Liver (tissue), 3 donors: ENCODE data around the gene LSR.

ENCODE experiments used
- EGR1 ChIP-seq, 2 donors: IDR thresholded peaks; 2 replicates each; pipeline ENCODE4 v1.6.1; 2016 to 2018; ENCODE audit warnings: antibody characterized with exemption in 2 of 2, low read depth in 2 of 2
- FOXA1 ChIP-seq: IDR thresholded peaks from 2 replicates; pipeline ENCODE4 v1.6.1; 2016; ENCODE audit warnings: antibody characterized with exemption
- FOXA2 ChIP-seq: IDR thresholded peaks from 2 replicates; pipeline ENCODE4 v1.6.1; 2016; ENCODE audit warnings: antibody characterized with exemption
- GABPA ChIP-seq, 2 donors: IDR thresholded peaks in 1 of 2; conservative IDR thresholded peaks in 1 of 2; 2 replicates each; pipeline ENCODE4 v1.6.1; 2016; ENCODE audit warnings: antibody characterized with exemption in 2 of 2, mild to moderate bottlenecking in 1 of 2, moderate library complexity in 1 of 2
- HNF4A ChIP-seq, 2 donors: conservative IDR thresholded peaks; 2 replicates each; pipeline ENCODE4 v1.6.1; 2016; ENCODE audit warnings: antibody characterized with exemption in 2 of 2, mild to moderate bottlenecking in 2 of 2
- JUND ChIP-seq, 2 donors: IDR thresholded peaks; 2 replicates each; pipeline ENCODE4 v1.6.1; 2016; ENCODE audit warnings: antibody characterized with exemption in 2 of 2
- MAX ChIP-seq: IDR thresholded peaks from 2 replicates; pipeline ENCODE4 v1.6.1; 2016; ENCODE audit warnings: antibody characterized with exemption
- RAD21 ChIP-seq, 2 donors: IDR thresholded peaks; 2 replicates each; pipeline ENCODE4 v1.6.1; 2016; ENCODE audit warnings: antibody characterized with exemption in 2 of 2, mild to moderate bottlenecking in 2 of 2
- TAF1 ChIP-seq: conservative IDR thresholded peaks from 2 replicates; pipeline ENCODE4 v1.6.1; 2016; ENCODE audit warnings: antibody characterized with exemption, mild to moderate bottlenecking
- YY1 ChIP-seq: IDR thresholded peaks from 2 replicates; pipeline ENCODE4 v1.6.1; 2016; ENCODE audit warnings: antibody characterized with exemption, mild to moderate bottlenecking
- TF ChIP-seq, protein P1 (sequence below): fragments of 150-350 bp; IDR thresholded peaks from 2 replicates; pipeline ENCODE4 v1.5.1; 2017; ENCODE audit warnings: improper control_type of control experiment, low read depth, low read length; ENCODE audit not compliant: missing input control
- TF ChIP-seq, protein P2 (sequence below): IDR thresholded peaks from 2 replicates; pipeline ENCODE4 v1.6.1; 2016; ENCODE audit warnings: antibody characterized with exemption, mild to moderate bottlenecking
- TF ChIP-seq, protein P3 (sequence below): IDR thresholded peaks from 2 replicates; pipeline ENCODE4 v1.6.1; 2016; ENCODE audit warnings: antibody characterized with exemption
- TF ChIP-seq, protein P4 (sequence below): IDR thresholded peaks from 2 replicates; pipeline ENCODE4 v1.6.1; 2016; ENCODE audit warnings: antibody characterized with exemption
- donor health status: healthy.
- donor health status: healthy.

- TF ChIP-seq EGR1 (IDR thresholded peaks at IDR 0.05; ENCODE audit: low read depth in 2 of 2), result no peak
- TF ChIP-seq, protein P1, sequence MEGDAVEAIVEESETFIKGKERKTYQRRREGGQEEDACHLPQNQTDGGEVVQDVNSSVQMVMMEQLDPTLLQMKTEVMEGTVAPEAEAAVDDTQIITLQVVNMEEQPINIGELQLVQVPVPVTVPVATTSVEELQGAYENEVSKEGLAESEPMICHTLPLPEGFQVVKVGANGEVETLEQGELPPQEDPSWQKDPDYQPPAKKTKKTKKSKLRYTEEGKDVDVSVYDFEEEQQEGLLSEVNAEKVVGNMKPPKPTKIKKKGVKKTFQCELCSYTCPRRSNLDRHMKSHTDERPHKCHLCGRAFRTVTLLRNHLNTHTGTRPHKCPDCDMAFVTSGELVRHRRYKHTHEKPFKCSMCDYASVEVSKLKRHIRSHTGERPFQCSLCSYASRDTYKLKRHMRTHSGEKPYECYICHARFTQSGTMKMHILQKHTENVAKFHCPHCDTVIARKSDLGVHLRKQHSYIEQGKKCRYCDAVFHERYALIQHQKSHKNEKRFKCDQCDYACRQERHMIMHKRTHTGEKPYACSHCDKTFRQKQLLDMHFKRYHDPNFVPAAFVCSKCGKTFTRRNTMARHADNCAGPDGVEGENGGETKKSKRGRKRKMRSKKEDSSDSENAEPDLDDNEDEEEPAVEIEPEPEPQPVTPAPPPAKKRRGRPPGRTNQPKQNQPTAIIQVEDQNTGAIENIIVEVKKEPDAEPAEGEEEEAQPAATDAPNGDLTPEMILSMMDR, result no peak
- TF ChIP-seq YY1, result no peak
- TF ChIP-seq, protein P2, sequence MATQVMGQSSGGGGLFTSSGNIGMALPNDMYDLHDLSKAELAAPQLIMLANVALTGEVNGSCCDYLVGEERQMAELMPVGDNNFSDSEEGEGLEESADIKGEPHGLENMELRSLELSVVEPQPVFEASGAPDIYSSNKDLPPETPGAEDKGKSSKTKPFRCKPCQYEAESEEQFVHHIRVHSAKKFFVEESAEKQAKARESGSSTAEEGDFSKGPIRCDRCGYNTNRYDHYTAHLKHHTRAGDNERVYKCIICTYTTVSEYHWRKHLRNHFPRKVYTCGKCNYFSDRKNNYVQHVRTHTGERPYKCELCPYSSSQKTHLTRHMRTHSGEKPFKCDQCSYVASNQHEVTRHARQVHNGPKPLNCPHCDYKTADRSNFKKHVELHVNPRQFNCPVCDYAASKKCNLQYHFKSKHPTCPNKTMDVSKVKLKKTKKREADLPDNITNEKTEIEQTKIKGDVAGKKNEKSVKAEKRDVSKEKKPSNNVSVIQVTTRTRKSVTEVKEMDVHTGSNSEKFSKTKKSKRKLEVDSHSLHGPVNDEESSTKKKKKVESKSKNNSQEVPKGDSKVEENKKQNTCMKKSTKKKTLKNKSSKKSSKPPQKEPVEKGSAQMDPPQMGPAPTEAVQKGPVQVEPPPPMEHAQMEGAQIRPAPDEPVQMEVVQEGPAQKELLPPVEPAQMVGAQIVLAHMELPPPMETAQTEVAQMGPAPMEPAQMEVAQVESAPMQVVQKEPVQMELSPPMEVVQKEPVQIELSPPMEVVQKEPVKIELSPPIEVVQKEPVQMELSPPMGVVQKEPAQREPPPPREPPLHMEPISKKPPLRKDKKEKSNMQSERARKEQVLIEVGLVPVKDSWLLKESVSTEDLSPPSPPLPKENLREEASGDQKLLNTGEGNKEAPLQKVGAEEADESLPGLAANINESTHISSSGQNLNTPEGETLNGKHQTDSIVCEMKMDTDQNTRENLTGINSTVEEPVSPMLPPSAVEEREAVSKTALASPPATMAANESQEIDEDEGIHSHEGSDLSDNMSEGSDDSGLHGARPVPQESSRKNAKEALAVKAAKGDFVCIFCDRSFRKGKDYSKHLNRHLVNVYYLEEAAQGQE, result no peak
- TF ChIP-seq, protein P3, sequence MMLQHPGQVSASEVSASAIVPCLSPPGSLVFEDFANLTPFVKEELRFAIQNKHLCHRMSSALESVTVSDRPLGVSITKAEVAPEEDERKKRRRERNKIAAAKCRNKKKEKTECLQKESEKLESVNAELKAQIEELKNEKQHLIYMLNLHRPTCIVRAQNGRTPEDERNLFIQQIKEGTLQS, result no peak
- TF ChIP-seq HNF4A (conservative IDR thresholded peaks at IDR 0.05), result no peak
- TF ChIP-seq, protein P4, sequence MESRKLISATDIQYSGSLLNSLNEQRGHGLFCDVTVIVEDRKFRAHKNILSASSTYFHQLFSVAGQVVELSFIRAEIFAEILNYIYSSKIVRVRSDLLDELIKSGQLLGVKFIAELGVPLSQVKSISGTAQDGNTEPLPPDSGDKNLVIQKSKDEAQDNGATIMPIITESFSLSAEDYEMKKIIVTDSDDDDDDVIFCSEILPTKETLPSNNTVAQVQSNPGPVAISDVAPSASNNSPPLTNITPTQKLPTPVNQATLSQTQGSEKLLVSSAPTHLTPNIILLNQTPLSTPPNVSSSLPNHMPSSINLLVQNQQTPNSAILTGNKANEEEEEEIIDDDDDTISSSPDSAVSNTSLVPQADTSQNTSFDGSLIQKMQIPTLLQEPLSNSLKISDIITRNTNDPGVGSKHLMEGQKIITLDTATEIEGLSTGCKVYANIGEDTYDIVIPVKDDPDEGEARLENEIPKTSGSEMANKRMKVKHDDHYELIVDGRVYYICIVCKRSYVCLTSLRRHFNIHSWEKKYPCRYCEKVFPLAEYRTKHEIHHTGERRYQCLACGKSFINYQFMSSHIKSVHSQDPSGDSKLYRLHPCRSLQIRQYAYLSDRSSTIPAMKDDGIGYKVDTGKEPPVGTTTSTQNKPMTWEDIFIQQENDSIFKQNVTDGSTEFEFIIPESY, result no peak
- no peak for TF ChIP-seq RAD21 (IDR thresholded peaks at IDR 0.05)
- no peak for TF ChIP-seq TAF1
- no peak for TF ChIP-seq FOXA1
- no peak for TF ChIP-seq FOXA2
- TF ChIP-seq MAX, result no peak
- TF ChIP-seq GABPA (IDR thresholded peaks at IDR 0.05 in 1 of 2, conservative IDR thresholded peaks at IDR 0.05 in 1 of 2), result no peak
- no peak for TF ChIP-seq JUND (IDR thresholded peaks at IDR 0.05)
These were observed 16.7 kb upstream of the LSR start for GRCh38 chr19:35231956-35232645.
